Measurements from ENCODE around the gene ACOXL.
"Not testable (repeated sequence)": the region's sequence is repeated elsewhere in the genome, so short reads cannot be mapped to it uniquely, and the experiment has no call there.

The ACOXL gene

GRCh38 chr2:111071600-111072171 is 339.3 kb downstream of the ACOXL start:
- DNase-seq = no peak

GRCh38 chr2:111072220-111072871 is 340.0 kb downstream of the ACOXL start:
- no peak for DNase-seq

GRCh38 chr2:111082659-111083058 is 350.3 kb downstream of the ACOXL start:
- DNase-seq = not testable (repeated sequence)

GRCh38 chr2:111091811-111092211 is 359.4 kb downstream of the ACOXL start:
- DNase-seq = no peak

- DNase-seq = no peak
Measured at GRCh38 chr2:111094691-111095090, 362.3 kb downstream of the ACOXL start.

GRCh38 chr2:111095434-111095833 is 363.1 kb downstream of the ACOXL start:
- no peak for DNase-seq

GRCh38 chr2:111099402-111099801 is 367.0 kb downstream of the ACOXL start:
- DNase-seq = no peak

- DNase-seq = no peak
Measured at GRCh38 chr2:111100087-111100764, 367.9 kb downstream of the ACOXL start.

GRCh38 chr2:111100765-111101162 is 368.4 kb downstream of the ACOXL start:
- no peak for DNase-seq

- no peak for DNase-seq
Measured at GRCh38 chr2:111101592-111101991, 369.2 kb downstream of the ACOXL start.

- no peak for DNase-seq
Measured at GRCh38 chr2:111102216-111102615, 369.8 kb downstream of the ACOXL start.

- no peak for DNase-seq
Measured at GRCh38 chr2:111105926-111106325, 373.6 kb downstream of the ACOXL start.

- no peak for DNase-seq
Measured at GRCh38 chr2:111106706-111107105, 374.3 kb downstream of the ACOXL start.

- DNase-seq = no peak
Measured at GRCh38 chr2:111108745-111109271, 376.4 kb downstream of the ACOXL start.

GRCh38 chr2:111111101-111111755 is 378.9 kb downstream of the ACOXL start:
- no peak for DNase-seq

GRCh38 chr2:111113838-111114237 is 381.5 kb downstream of the ACOXL start:
- no peak for DNase-seq

GRCh38 chr2:111116011-111116746 is 383.8 kb downstream of the ACOXL start:
- no peak for DNase-seq

GRCh38 chr2:111116843-111117597 is 384.6 kb downstream of the ACOXL start:
- DNase-seq = peak; percentile 60 to 74

GRCh38 chr2:111117598-111118480 is 385.5 kb downstream of the ACOXL start:
- DNase-seq = peak; percentile 20 to 21

GRCh38 chr2:111118481-111118980 is 386.2 kb downstream of the ACOXL start:
- no peak for DNase-seq
